IMR-90 (cell line): Measurements from ENCODE around the gene SGTB. TPM values are rescaled to one million over a fixed set of nuclear protein-coding genes. Genes with fewer than 3 reads are reported as not detected.

Experiments used
- ATAC-seq: fragments of 200-7000 bp; cut with Tn5 transposase; 2 replicates; pipeline ENCODE4 v1.9.1; 2020; ENCODE audit warnings: low read depth, mild to moderate bottlenecking, moderate library complexity
- BruUV-seq: library from RNA; stranded (reverse); fragments of 400-500 nt; replicated peaks from 2 replicates; lab custom pipeline; 2021; lab: Mats Ljungman, UMichigan
- CTCF ChIA-PET: fragments of 300-600 bp; formaldehyde crosslinking; extraction: SDS; loops from one replicate; lab custom pipeline; 2021; ENCODE audit warnings: antibody characterized with exemption; lab: Yijun Ruan, JAX
- POLR2A ChIA-PET: fragments of 300-600 bp; sonication (Branson Sonifier 250); formaldehyde crosslinking; loops from one replicate; lab custom pipeline; 2022; ENCODE audit warnings: antibody characterized with exemption; ENCODE audit not compliant: unreplicated experiment; lab: Charles Lee
- DNase-seq: peaks from one replicate; pipeline ENCODE4 v3.0.0; 2013
- H2AFZ ChIP-seq: replicated peaks from 2 replicates; pipeline ENCODE3; 2013; ENCODE audit warnings: low read length, mild to moderate bottlenecking; ENCODE audit not compliant: poor library complexity
- H2AK5ac ChIP-seq: 2 replicates; pipeline ENCODE4 v1.6.1; 2013; ENCODE audit warnings: low read depth, low read length, inconsistent platforms
- H2AK9ac ChIP-seq: replicated peaks from 2 replicates; pipeline ENCODE3; 2013; ENCODE audit warnings: mild to moderate bottlenecking, low read depth, low read length, moderate library complexity; ENCODE audit not compliant: poor library complexity
- H2BK120ac ChIP-seq: 2 replicates; pipeline ENCODE4 v1.6.1; 2013; ENCODE audit warnings: low read depth, low read length, inconsistent platforms
- H2BK15ac ChIP-seq: 3 replicates; pipeline ENCODE4 v1.6.1; 2013; ENCODE audit warnings: low read depth, low read length, inconsistent platforms
- H2BK20ac ChIP-seq: 2 replicates; pipeline ENCODE4 v1.6.1; 2013; ENCODE audit warnings: low read depth, mild to moderate bottlenecking, inconsistent platforms, low read length, moderate library complexity
- H2BK5ac ChIP-seq: 2 replicates; pipeline ENCODE4 v1.6.1; 2013; ENCODE audit warnings: mild to moderate bottlenecking, low read depth, low read length, inconsistent platforms; ENCODE audit not compliant: poor library complexity, severe bottlenecking
- H3K14ac ChIP-seq: replicated peaks from 2 replicates; pipeline ENCODE4 v1.6.1; 2013; ENCODE audit warnings: low read depth, low read length, inconsistent platforms
- H3K18ac ChIP-seq: 2 replicates; pipeline ENCODE4 v1.6.1; 2013; ENCODE audit warnings: low read depth, low read length, control low read depth
- H3K23ac ChIP-seq: 2 replicates; pipeline ENCODE4 v1.6.1; 2013; ENCODE audit warnings: low read depth, low read length, inconsistent platforms
- H3K27ac ChIP-seq: 2 replicates; pipeline ENCODE4 v1.5.1; 2013; ENCODE audit warnings: mild to moderate bottlenecking, control low read depth, low read length; ENCODE audit not compliant: insufficient read depth
- H3K27me3 ChIP-seq: 2 replicates; pipeline ENCODE4 v1.6.1; 2013; ENCODE audit warnings: low read length; ENCODE audit not compliant: control insufficient read depth, insufficient read depth
- H3K36me3 ChIP-seq: 2 replicates; pipeline ENCODE4 v1.6.1; 2013; ENCODE audit warnings: low read length, mixed read lengths; ENCODE audit not compliant: control insufficient read depth, insufficient read depth
- H3K4ac ChIP-seq: 2 replicates; pipeline ENCODE4 v1.6.1; 2013; ENCODE audit warnings: low read depth, low read length, inconsistent platforms
- H3K4me1 ChIP-seq: 2 replicates; pipeline ENCODE4 v1.6.1; 2013; ENCODE audit warnings: low read length, mixed read lengths; ENCODE audit not compliant: control insufficient read depth, insufficient read depth
- H3K4me2 ChIP-seq: 2 replicates; pipeline ENCODE4 v1.6.1; 2013; ENCODE audit warnings: low read depth, mild to moderate bottlenecking, control low read depth, low read length, moderate library complexity
- H3K4me3 ChIP-seq: 2 replicates; pipeline ENCODE4 v1.5.1; 2013; ENCODE audit warnings: low read depth, mild to moderate bottlenecking, control low read depth, low read length, moderate library complexity; ENCODE audit not compliant: insufficient read depth
- H3K56ac ChIP-seq: 2 replicates; pipeline ENCODE4 v1.6.1; 2013; ENCODE audit warnings: low read length, inconsistent platforms; ENCODE audit not compliant: insufficient read depth; ENCODE audit errors: extremely low read depth
- H3K79me1 ChIP-seq, 2 experiments: 2 replicates each; pipeline ENCODE4 v1.6.1; 2013; ENCODE audit warnings: low read length in 2 of 2, inconsistent platforms in 1 of 2, low read depth in 1 of 2
- H3K9ac ChIP-seq: 2 replicates; pipeline ENCODE4 v1.6.1; 2013; ENCODE audit warnings: low read depth, low read length, control low read depth
- H3K9me1 ChIP-seq: 2 replicates; pipeline ENCODE4 v1.6.1; 2013; ENCODE audit warnings: low read length, inconsistent platforms; ENCODE audit not compliant: insufficient read depth
- H3K9me3 ChIP-seq: 2 replicates; pipeline ENCODE4 v1.6.1; 2013; ENCODE audit warnings: low read length; ENCODE audit not compliant: control insufficient read depth, insufficient read depth
- H4K20me1 ChIP-seq: 2 replicates; pipeline ENCODE4 v1.6.1; 2013; ENCODE audit warnings: low read length, inconsistent platforms; ENCODE audit not compliant: insufficient read depth
- H4K5ac ChIP-seq: 2 replicates; pipeline ENCODE4 v1.6.1; 2013; ENCODE audit warnings: mild to moderate bottlenecking, low read depth, low read length, control low read depth
- H4K8ac ChIP-seq, 2 experiments: 2 replicates each; pipeline ENCODE4 v1.6.1; 2013; ENCODE audit warnings: low read depth in 2 of 2, low read length in 2 of 2, control low read depth in 1 of 2, inconsistent platforms in 1 of 2
- H4K91ac ChIP-seq: 2 replicates; pipeline ENCODE4 v1.6.1; 2013; ENCODE audit warnings: low read depth, low read length, inconsistent platforms; ENCODE audit not compliant: insufficient read depth
- BHLHE40 ChIP-seq: fragments of 150-350 bp; IDR thresholded peaks from 2 replicates; pipeline ENCODE4 v1.6.1; 2016; ENCODE audit warnings: mild to moderate bottlenecking, low read depth, low read length
- MAFK ChIP-seq: IDR thresholded peaks from 2 replicates; pipeline ENCODE4 v1.6.1; 2012; ENCODE audit warnings: low read depth, low read length, improper control_type of control experiment
- MXI1 ChIP-seq: IDR thresholded peaks from 2 replicates; pipeline ENCODE4 v1.6.1; 2012; ENCODE audit warnings: low read depth, mild to moderate bottlenecking, low read length, moderate library complexity, borderline replicate concordance
- POLR2A ChIP-seq: IDR thresholded peaks from 2 replicates; pipeline ENCODE4 v1.6.1; 2012; ENCODE audit warnings: mild to moderate bottlenecking, low read depth, low read length
- WGBS, 2 experiments: methylation state at CpG; one replicate each; pipeline versions ENCODE4 v1.1.5 to v1.1.7; 2013; ENCODE audit warnings: missing lambda C conversion rate in 2 of 2; ENCODE audit not compliant: insufficient read length in 1 of 2; ENCODE audit errors: extremely low coverage in 2 of 2; 5-methylcytosine and 5-hydroxymethylcytosine counted together
- dilution Hi-C: fragments of 300-500 bp; cut with HindIII; formaldehyde crosslinking; loops from one replicate; pipeline ENCODE4 v1.14.3; 2018; ENCODE audit warnings: low sequenced_read_pairs; ENCODE audit not compliant: unreplicated experiment
- in situ Hi-C: fragments of 300-500 bp; cut with MboI; formaldehyde crosslinking; loops from 3 replicates; pipeline ENCODE4 v1.14.3; 2019; ENCODE audit warnings: low sequenced_read_pairs, inconsistent platforms, mixed read lengths
- intact Hi-C: fragments of 100-400 bp; cut with micrococcal nuclease; formaldehyde crosslinking; loops from 2 replicates; pipeline ENCODE4 v1.10.0; 2022
- polyA plus RNA-seq, 3 experiments: library from polyadenylated mRNA; depleted of rRNA; stranded (reverse); fragments of >200 nt; gene quantifications; 2 replicates each; pipeline ENCODE4 v1.2.3, GENCODE V29; 2012; ENCODE audit warnings: low replicate concordance in 1 of 3
- total RNA-seq: library from RNA; depleted of rRNA; stranded (reverse); fragments of >200 nt; gene quantifications from 2 replicates; pipeline ENCODE4 v1.2.3, GENCODE V29; 2012

SGTB gene
- total and polyA plus RNA-seq, 2 of the 4 experiments (the other 2 are of a cell fraction), result 7.5 to 15.1 TPM

- DNase-seq, result peak; percentile 63
- Histone ChIP-seq H3K79me1 (peaks cover 21 to 55% of the 10 kb centered on the region in 2 experiments), H3K4me2 (peak overlapping the region; percentile 70), H3K27me3 (no peaks in the 10 kb centered on the region), H2BK15ac (0 out of 3 replicates have a peak overlapping the region, but pooled peaks have one; percentile 8), H3K18ac (peak overlapping the region; percentile 29), H4K91ac (peak overlapping the region; percentile 64), H3K23ac (peak overlapping the region; percentile 81), H2BK20ac (0 out of 2 replicates have a peak overlapping the region, but pooled peaks have one; percentile 20), H3K4me3 (peak overlapping the region; percentile 98), H3K36me3 (peaks cover 1% of the 10 kb centered on the region; the same call in 1 of the 2 replicates), H3K9ac (peak overlapping the region; percentile 50), H3K9me3 (no peaks in the 10 kb centered on the region), H3K27ac (peak overlapping the region; percentile 73), H4K20me1 (0 out of 2 replicates have a peak, but pooled peaks cover 5% of the 10 kb centered on the region), H4K5ac (peak overlapping the region; percentile 3), H4K8ac (peak overlapping the region; percentile 7 to 78; a peak in 3 of 4 replicates), H3K56ac (peak overlapping the region; percentile 26), H2AK9ac (peak overlapping the region; percentile 96), H3K14ac (peak overlapping the region; percentile 89), H3K4ac (peak overlapping the region; percentile 71), H2AK5ac (peak overlapping the region; percentile 46), H2BK120ac (peak overlapping the region; percentile 74), H3K9me1 (no peaks in the 10 kb centered on the region), H3K4me1 (peaks cover 4% of the 10 kb centered on the region), H2BK5ac (peak overlapping the region; percentile 59), H2AFZ (peak overlapping the region; percentile 93)
- TF ChIP-seq POLR2A, result peak; percentile 27; the same call in 1 of the 2 replicates
- TF ChIP-seq MAFK, result peak; percentile 39; the same call in 1 of the 2 replicates
- TF ChIP-seq BHLHE40, result no peak
- 0 out of 2 replicates have a peak, but pooled peaks have one; percentile 15 for TF ChIP-seq MXI1
- ChIA-PET CTCF (no interaction called here), POLR2A (interaction anchor here (0.6 kb wide), 1 partner anchor 9 kb away, joined by 3 read pairs; no protein-coding TSS in a partner anchor)
- peak; percentile 27 for ATAC-seq
- in situ Hi-C loops (no loop called here), dilution Hi-C loops (no loop called here), intact Hi-C loops (loop anchor here (1.0 to 10.0 kb wide), 4 partner anchors 205 to 422 kb away; partner anchors contain the start of gene SREK1)
- 0% methylated on average over 4 of the region's 28 CpGs; no CpG with 5 or more reads in 1 of the 2 experiments for WGBS, 2 experiments
- BruUV-seq, result TSS peak; percentile 52
These were observed 880 bp upstream of the SGTB start for GRCh38 chr5:65722575-65723403.
